H1 (cell line): ENCODE measurements around the gene FASTK. TPM values are rescaled to one million over a fixed set of nuclear protein-coding genes. Genes with fewer than 3 reads are reported as not detected.

Experiments
- CTCF ChIA-PET: fragments of 300-600 bp; sonication (Branson Sonifier 250); formaldehyde crosslinking; loops from one replicate; lab custom pipeline; 2021; ENCODE audit not compliant: partially characterized antibody; lab: Charles Lee
- POLR2A ChIA-PET: fragments of 300-600 bp; sonication (Branson Sonifier 250); formaldehyde crosslinking; loops from one replicate; lab custom pipeline; 2021; ENCODE audit warnings: inconsistent platforms; ENCODE audit not compliant: partially characterized antibody; lab: Charles Lee
- DNase-seq, 2 experiments: peaks; one replicate each; pipeline versions ENCODE4 v3.0.0 to v3.0.0-alpha.2; 2010 to 2022; ENCODE audit warnings: low spot score in 2 of 2, low read depth in 1 of 2, mixed read lengths in 1 of 2
- FAIRE-seq: peaks from 2 replicates; lab custom pipeline; 2011; peaks lifted over from hg19 to GRCh38; lab: Jason Lieb, UNC
- H2AFZ ChIP-seq: 2 replicates; pipeline ENCODE4 v1.8.1; 2012; ENCODE audit warnings: low read length, inconsistent platforms
- H2AK5ac ChIP-seq: 2 replicates; pipeline ENCODE4 v1.6.1; 2013; ENCODE audit warnings: low read depth, low read length
- H2BK120ac ChIP-seq: replicated peaks from 2 replicates; pipeline ENCODE3; 2013; ENCODE audit warnings: low read depth, low read length, inconsistent platforms
- H2BK12ac ChIP-seq: 2 replicates; pipeline ENCODE4 v1.6.1; 2013; ENCODE audit warnings: low read depth, low read length
- H2BK15ac ChIP-seq: 2 replicates; pipeline ENCODE4 v1.6.1; 2013; ENCODE audit warnings: low read length
- H2BK20ac ChIP-seq: 2 replicates; pipeline ENCODE4 v1.6.1; 2013; ENCODE audit warnings: low read length
- H2BK5ac ChIP-seq: 2 replicates; pipeline ENCODE4 v1.6.1; 2013; ENCODE audit warnings: low read depth, low read length
- H3K14ac ChIP-seq: 2 replicates; pipeline ENCODE4 v1.6.1; 2013; ENCODE audit warnings: inconsistent platforms; ENCODE audit not compliant: insufficient read length
- H3K18ac ChIP-seq: 2 replicates; pipeline ENCODE4 v1.6.1; 2013; ENCODE audit warnings: low read length; ENCODE audit errors: extremely low read depth
- H3K23ac ChIP-seq: 2 replicates; pipeline ENCODE4 v1.6.1; 2013; ENCODE audit warnings: inconsistent platforms; ENCODE audit not compliant: insufficient read length
- H3K23me2 ChIP-seq: 2 replicates; pipeline ENCODE4 v1.6.1; 2013; ENCODE audit warnings: low read depth, low read length
- H3K27ac ChIP-seq: 2 replicates; pipeline ENCODE4 v1.6.1; 2011; ENCODE audit warnings: low read depth, low read length, inconsistent platforms
- H3K27me3 ChIP-seq, 4 experiments: replicated peaks in 1 of 4; 1 replicate in 1 of 4; 2 replicates in 3 of 4; pipeline versions ENCODE4 v1.6.1 to v1.8.1; 2011 to 2013; ENCODE audit warnings: low read length in 3 of 4, mild to moderate bottlenecking in 3 of 4, inconsistent platforms in 2 of 4, mixed read lengths in 2 of 4, moderate library complexity in 1 of 4; ENCODE audit not compliant: control insufficient read depth in 3 of 4, insufficient read depth in 3 of 4; ENCODE audit errors: extremely low read depth in 1 of 4
- H3K36me3 ChIP-seq, 4 experiments: 2 replicates each; pipeline versions ENCODE4 v1.6.1 to v1.8.1; 2011 to 2013; ENCODE audit warnings: mild to moderate bottlenecking in 4 of 4, low read length in 3 of 4, moderate library complexity in 2 of 4, control low read depth in 1 of 4, inconsistent platforms in 1 of 4; ENCODE audit not compliant: insufficient read depth in 4 of 4, control insufficient read depth in 2 of 4
- H3K4ac ChIP-seq: replicated peaks from 2 replicates; pipeline ENCODE3; 2013; ENCODE audit warnings: low read length, low read depth, mixed read lengths, inconsistent platforms; ENCODE audit not compliant: insufficient read length
- H3K4me1 ChIP-seq, 4 experiments: replicated peaks in 1 of 4; 1 replicate in 1 of 4; 2 replicates in 3 of 4; pipeline versions ENCODE4 v1.6.1 to v1.8.1; 2011 to 2013; ENCODE audit warnings: low read length in 3 of 4, inconsistent platforms in 2 of 4, mixed read lengths in 1 of 4; ENCODE audit not compliant: insufficient read depth in 4 of 4, control insufficient read depth in 3 of 4
- H3K4me2 ChIP-seq, 2 experiments: 2 replicates each; pipeline versions ENCODE4 v1.6.1 to v1.8.1; 2011 to 2013; ENCODE audit warnings: low read depth in 2 of 2, low read length in 2 of 2, control low read depth in 1 of 2, inconsistent platforms in 1 of 2, mild to moderate bottlenecking in 1 of 2; ENCODE audit not compliant: insufficient read depth in 1 of 2
- H3K4me3 ChIP-seq, 4 experiments: fragments of 200-600, 300-600 bp in 1 of 4; sonication (generic), shearing (Covaris generic), sonication (Bioruptor Twin) in 1 of 4; 2 replicates each; pipeline versions ENCODE4 v1.5.1 to v1.8.1; 2011 to 2016; ENCODE audit warnings: low read length in 4 of 4, low read depth in 3 of 4, control low read depth in 2 of 4, inconsistent platforms in 2 of 4, mild to moderate bottlenecking in 2 of 4, mixed read lengths in 1 of 4, moderate library complexity in 1 of 4; ENCODE audit not compliant: insufficient read depth in 2 of 4; ENCODE audit errors: extremely low read depth in 1 of 4
- H3K56ac ChIP-seq: replicated peaks from 2 replicates; pipeline ENCODE3; 2013; ENCODE audit warnings: low read depth, mild to moderate bottlenecking, mixed read lengths, low read length, inconsistent platforms; ENCODE audit not compliant: insufficient read length
- H3K79me1 ChIP-seq: 2 replicates; pipeline ENCODE4 v1.6.1; 2013; ENCODE audit warnings: low read depth, low read length, control low read depth
- H3K79me2 ChIP-seq, 2 experiments: 2 replicates each; pipeline versions ENCODE4 v1.6.1 to v1.8.1; 2012 to 2013; ENCODE audit warnings: low read length in 2 of 2, mild to moderate bottlenecking in 2 of 2, inconsistent platforms in 1 of 2; ENCODE audit not compliant: insufficient read depth in 2 of 2, control insufficient read depth in 1 of 2
- H3K9ac ChIP-seq, 4 experiments: replicated peaks in 1 of 4; 1 replicate in 1 of 4; 2 replicates in 3 of 4; pipeline versions ENCODE4 v1.6.1 to v1.8.1; 2011 to 2013; ENCODE audit warnings: low read depth in 3 of 4, low read length in 3 of 4, control low read depth in 2 of 4, mild to moderate bottlenecking in 2 of 4, moderate library complexity in 2 of 4, inconsistent platforms in 1 of 4; ENCODE audit errors: extremely low read depth in 1 of 4
- H3K9me3 ChIP-seq, 2 experiments: 2 replicates each; pipeline versions ENCODE4 v1.6.1 to v1.8.1; 2012 to 2013; ENCODE audit warnings: mild to moderate bottlenecking in 2 of 2, moderate library complexity in 2 of 2, control low read depth in 1 of 2, inconsistent platforms in 1 of 2, low read depth in 1 of 2, low read length in 1 of 2, mixed read lengths in 1 of 2; ENCODE audit not compliant: insufficient read depth in 2 of 2
- H4K20me1 ChIP-seq, 2 experiments: replicated peaks in 1 of 2; 2 replicates each; pipeline versions ENCODE3 to v1.8.1; 2011 to 2013; ENCODE audit warnings: inconsistent platforms in 2 of 2, low read length in 2 of 2, mild to moderate bottlenecking in 1 of 2; ENCODE audit not compliant: insufficient read depth in 2 of 2, control insufficient read depth in 1 of 2
- H4K5ac ChIP-seq: 2 replicates; pipeline ENCODE4 v1.6.1; 2013; ENCODE audit warnings: low read length, low read depth, mixed read lengths, inconsistent platforms; ENCODE audit not compliant: insufficient read length
- H4K8ac ChIP-seq: 2 replicates; pipeline ENCODE4 v1.8.0; 2013; ENCODE audit warnings: mild to moderate bottlenecking, moderate library complexity, low read length, inconsistent platforms; ENCODE audit not compliant: insufficient read depth; ENCODE audit errors: extremely low read depth
- H4K91ac ChIP-seq: replicated peaks from 2 replicates; pipeline ENCODE3; 2013; ENCODE audit warnings: low read length, mixed read lengths, inconsistent platforms; ENCODE audit not compliant: insufficient read length
- ATF2 ChIP-seq: IDR thresholded peaks from 2 replicates; pipeline ENCODE4 v1.6.1; 2012; ENCODE audit warnings: low read length, inconsistent platforms
- BACH1 ChIP-seq: IDR thresholded peaks from 2 replicates; pipeline ENCODE4 v1.6.1; 2012; ENCODE audit warnings: low read length, improper control_type of control experiment
- CBX5 ChIP-seq: fragments of 300-800, 300-1000 bp; sonication (generic); IDR thresholded peaks from 2 replicates; pipeline ENCODE4 v1.7.1; 2016; ENCODE audit warnings: antibody characterized with exemption, low read length, low read depth
- EP300 ChIP-seq, 2 experiments: IDR thresholded peaks; 1 replicate in 1 of 2; 2 replicates in 1 of 2; pipeline ENCODE4 v1.6.1; 2011 to 2012; ENCODE audit warnings: low read depth in 2 of 2, low read length in 2 of 2, mild to moderate bottlenecking in 2 of 2, borderline replicate concordance in 1 of 2, inconsistent platforms in 1 of 2, moderate library complexity in 1 of 2
- EZH2 ChIP-seq: fragments of 200-600 bp; sonication (generic); IDR thresholded peaks from 2 replicates; pipeline ENCODE4 v1.7.1; 2012; ENCODE audit warnings: low read depth, mild to moderate bottlenecking, moderate library complexity, low read length, inconsistent platforms; ENCODE audit not compliant: severe bottlenecking
- MAX ChIP-seq: IDR thresholded peaks from 2 replicates; pipeline ENCODE4 v1.6.1; 2012; ENCODE audit warnings: inconsistent platforms
- POLR2A ChIP-seq, 2 experiments: IDR thresholded peaks; 1 replicate in 1 of 2; 2 replicates in 1 of 2; pipeline ENCODE4 v1.6.1; 2011; ENCODE audit warnings: low read depth in 2 of 2, low read length in 2 of 2, mild to moderate bottlenecking in 2 of 2; ENCODE audit errors: control extremely low read depth in 1 of 2
- POU5F1 ChIP-seq: IDR thresholded peaks from 2 replicates; pipeline ENCODE4 v1.6.1; 2011; ENCODE audit warnings: low read depth, mild to moderate bottlenecking, low read length, moderate library complexity
- SRF ChIP-seq: IDR thresholded peaks from 2 replicates; pipeline ENCODE4 v1.6.1; 2011; ENCODE audit warnings: mild to moderate bottlenecking, low read depth, low read length, moderate library complexity
- SUZ12 ChIP-seq: fragments of 200-600 bp; sonication (generic); IDR thresholded peaks from 2 replicates; pipeline ENCODE4 v1.6.1; 2012; ENCODE audit warnings: mild to moderate bottlenecking, inconsistent platforms, low read length, moderate library complexity, mixed read lengths
- TBP ChIP-seq: IDR thresholded peaks from 2 replicates; pipeline ENCODE4 v1.6.1; 2011; ENCODE audit warnings: low read depth, low read length, improper control_type of control experiment
- WGBS, 2 experiments: shearing (Covaris generic) in 1 of 2; methylation state at CpG; one replicate each; pipeline versions ENCODE4 v1.1.6 to v1.1.7; 2013 to 2015; ENCODE audit warnings: low lambda C conversion rate in 2 of 2, mixed read lengths in 2 of 2, inconsistent platforms in 1 of 2, low coverage in 1 of 2, missing lambda C conversion rate in 1 of 2; ENCODE audit not compliant: insufficient replicate concordance in 2 of 2, insufficient coverage in 1 of 2, insufficient read length in 1 of 2; ENCODE audit errors: extremely low coverage in 1 of 2, missing lambda C conversion rate in 1 of 2; 5-methylcytosine and 5-hydroxymethylcytosine counted together
- polyA plus RNA-seq, 7 experiments: library from polyadenylated mRNA; depleted of rRNA in 3 of 7; stranded (reverse) in 5 of 7; unstranded in 2 of 7; fragments of >200 nt in 5 of 7; fragments of 200-250 nt in 2 of 7; gene quantifications; 1 replicate in 5 of 7; 2 replicates in 1 of 7; 4 replicates in 1 of 7; pipeline versions ENCODE4 v1.2.1 to v1.2.3, GENCODE V29; 2011 to 2013; ENCODE audit warnings: missing spikeins in 2 of 7, mixed read lengths in 2 of 7
- total RNA-seq: library from RNA; stranded (reverse); fragmentation: NEBNext Ultra II Directional; extraction: Animal tissue kit (Norgen Biotek cat#: 25700); gene quantifications from 2 replicates; pipeline ENCODE4 v1.2.1, GENCODE V29; 2021

Gene FASTK
- total and polyA plus RNA-seq, 2 of the 8 experiments (the other 6 are each of a cell fraction or from before 2014, with no cell fraction given) = 39.4 to 84.0 TPM

GRCh38 chr7:151129960-151130591 is 49.5 kb upstream of the FASTK start:
- H3K56ac ChIP-seq = no peak overlapping the region
- no peak overlapping the region for H2BK20ac ChIP-seq
- no peak overlapping the region for H3K18ac ChIP-seq
- no peak overlapping the region for H2BK120ac ChIP-seq
- no peak overlapping the region; the same call in 1 of the 2 replicates for H4K8ac ChIP-seq
- H3K14ac ChIP-seq = no peak overlapping the region
- no peak overlapping the region for H4K91ac ChIP-seq
- FAIRE-seq (no peak), DNase-seq (no peak)
- H3K79me2 ChIP-seq = no peaks in the 10 kb centered on the region
- ChIA-PET CTCF (interaction anchor here (0.6 to 11.7 kb wide), 13 partner anchors 11 to 177 kb away, joined by 3 to 197 read pairs (median 3); no protein-coding TSS in a partner anchor), POLR2A (interaction anchor here (0.7 to 0.9 kb wide), 2 partner anchors 9 to 112 kb away, joined by 3 read pairs; no protein-coding TSS in a partner anchor)
- no peak overlapping the region for H3K27ac ChIP-seq
- H3K23ac ChIP-seq = no peak overlapping the region
- H4K20me1 ChIP-seq = peaks cover 6 to 22% of the 10 kb centered on the region in 2 experiments
- H2AFZ ChIP-seq = no peak overlapping the region
- H2AK5ac ChIP-seq = no peak overlapping the region
- no peak overlapping the region for H3K4ac ChIP-seq
- no peak overlapping the region for H3K9ac ChIP-seq
- no peak overlapping the region for H2BK12ac ChIP-seq
- peaks cover 0 to 10% (median 5%) of the 10 kb centered on the region in 4 experiments; a peak in 5 of 8 replicates for H3K36me3 ChIP-seq
- H3K79me1 ChIP-seq = no peaks in the 10 kb centered on the region
- peaks cover 0 to 6% (median 1%) of the 10 kb centered on the region in 4 experiments; a peak in 4 of 7 replicates for H3K27me3 ChIP-seq
- no peak overlapping the region for H2BK15ac ChIP-seq
- WGBS, 2 experiments = 98% methylated on average over 8 of the region's 9 CpGs; no CpG with 5 or more reads in 1 of the 2 experiments
- no peak overlapping the region for H4K5ac ChIP-seq
- no peak overlapping the region for H3K4me3 ChIP-seq
- H3K9me3 ChIP-seq = no peaks in the 10 kb centered on the region
- no peak overlapping the region for H2BK5ac ChIP-seq
- peaks cover 5% of the 10 kb centered on the region; the same call in 1 of the 2 replicates for H3K23me2 ChIP-seq
- H3K4me2 ChIP-seq = no peak overlapping the region
- peaks cover 0 to 11% (median 6%) of the 10 kb centered on the region in 4 experiments; a peak in 6 of 7 replicates for H3K4me1 ChIP-seq
- no peak for TF ChIP-seq EP300 (IDR thresholded peaks at IDR 0.05; ENCODE audit: borderline replicate concordance in 1 of 2, low read depth in 2 of 2, low read length in 2 of 2)
- TF ChIP-seq BACH1 = no peak
- no peak for TF ChIP-seq SRF
- TF ChIP-seq POLR2A (IDR thresholded peaks at IDR 0.05; ENCODE audit: control extremely low read depth in 1 of 2, low read depth in 2 of 2, low read length in 2 of 2) = no peak
- TF ChIP-seq EZH2 = no peak
- TF ChIP-seq POU5F1 = no peak
- no peak for TF ChIP-seq MAX
- no peak for TF ChIP-seq ATF2
- no peak for TF ChIP-seq SUZ12
- no peak for TF ChIP-seq CBX5
- no peak for TF ChIP-seq TBP
